ENCODE results near the gene LRRC8B.

Gene LRRC8B

GRCh38 chr1:89528382-89528780 is 3.8 kb downstream of the LRRC8B start:
- H3K4me3 ChIP-seq (ENCODE audit: insufficient read depth, low read length, poor library complexity, severe bottlenecking): no peak overlapping the region
- H3K9ac ChIP-seq (ENCODE audit: low read length): no peak overlapping the region
- peak overlapping the region; percentile 1 for H3K4me2 ChIP-seq (ENCODE audit: low read depth, low read length, poor library complexity, severe bottlenecking)
- no peak overlapping the region for H3K27ac ChIP-seq (ENCODE audit: low read depth, low read length)
- H2AFZ ChIP-seq (ENCODE audit: low read depth, low read length, severe bottlenecking): no peak overlapping the region
- H4K20me1 ChIP-seq (ENCODE audit: low read depth, low read length): no peaks in the 10 kb centered on the region; the same call in 1 of the 2 replicates
- peaks cover 63% of the 10 kb centered on the region for H3K79me2 ChIP-seq (ENCODE audit: insufficient read depth, low read length)
- TF ChIP-seq EZH2phosphoT487 (conservative IDR thresholded peaks at IDR 0.05; ENCODE audit: low read length) (no peak), CTCF (IDR thresholded peaks at IDR 0.05; ENCODE audit: insufficient read depth, low read length, poor library complexity, severe bottlenecking) (no peak)
- H3K36me3 ChIP-seq (ENCODE audit: low read length): peaks cover 9% of the 10 kb centered on the region; the same call in 1 of the 2 replicates
- H3F3A ChIP-seq (ENCODE audit: insufficient read depth): peaks cover 6% of the 10 kb centered on the region
- H3K27me3 ChIP-seq (ENCODE audit: low read length): no peaks in the 10 kb centered on the region
- H3K9me3 ChIP-seq (ENCODE audit: insufficient read depth, low read length): no peaks in the 10 kb centered on the region
- no peaks in the 10 kb centered on the region for H3K9me2 ChIP-seq (replicated peaks; ENCODE audit: insufficient read depth, low read length)

GRCh38 chr1:89529196-89529595 is 4.6 kb downstream of the LRRC8B start:
- Histone ChIP-seq H3K36me3 (ENCODE audit: low read length) (peaks cover 9% of the 10 kb centered on the region; the same call in 1 of the 2 replicates), H3F3A (ENCODE audit: insufficient read depth) (no peaks in the 10 kb centered on the region), H3K79me2 (ENCODE audit: insufficient read depth, low read length) (peaks cover 71% of the 10 kb centered on the region), H2AFZ (ENCODE audit: low read depth, low read length, severe bottlenecking) (no peak overlapping the region), H3K4me3 (ENCODE audit: insufficient read depth, low read length, poor library complexity, severe bottlenecking) (no peak overlapping the region), H3K27me3 (ENCODE audit: low read length) (no peaks in the 10 kb centered on the region), H3K9me3 (ENCODE audit: insufficient read depth, low read length) (no peaks in the 10 kb centered on the region), H3K27ac (ENCODE audit: low read depth, low read length) (no peak overlapping the region), H3K9ac (ENCODE audit: low read length) (no peak overlapping the region), H4K20me1 (ENCODE audit: low read depth, low read length) (no peaks in the 10 kb centered on the region; the same call in 1 of the 2 replicates), H3K9me2 (replicated peaks; ENCODE audit: insufficient read depth, low read length) (no peaks in the 10 kb centered on the region), H3K4me2 (ENCODE audit: low read depth, low read length, poor library complexity, severe bottlenecking) (no peak overlapping the region)
- TF ChIP-seq CTCF (IDR thresholded peaks at IDR 0.05; ENCODE audit: insufficient read depth, low read length, poor library complexity, severe bottlenecking): no peak
- TF ChIP-seq EZH2phosphoT487 (conservative IDR thresholded peaks at IDR 0.05; ENCODE audit: low read length): no peak

GRCh38 chr1:89530444-89531089 is 5.9 kb downstream of the LRRC8B start:
- Histone ChIP-seq H3K36me3 (ENCODE audit: low read length) (peaks cover 9% of the 10 kb centered on the region; the same call in 1 of the 2 replicates), H3K9me3 (ENCODE audit: insufficient read depth, low read length) (no peaks in the 10 kb centered on the region), H4K20me1 (ENCODE audit: low read depth, low read length) (no peaks in the 10 kb centered on the region; the same call in 1 of the 2 replicates), H3K79me2 (ENCODE audit: insufficient read depth, low read length) (peaks cover 78% of the 10 kb centered on the region), H3K27ac (ENCODE audit: low read depth, low read length) (no peak overlapping the region), H3F3A (ENCODE audit: insufficient read depth) (no peaks in the 10 kb centered on the region), H3K9ac (ENCODE audit: low read length) (no peak overlapping the region), H3K4me2 (ENCODE audit: low read depth, low read length, poor library complexity, severe bottlenecking) (no peak overlapping the region), H3K9me2 (replicated peaks; ENCODE audit: insufficient read depth, low read length) (no peaks in the 10 kb centered on the region), H3K27me3 (ENCODE audit: low read length) (no peaks in the 10 kb centered on the region), H2AFZ (ENCODE audit: low read depth, low read length, severe bottlenecking) (no peak overlapping the region), H3K4me3 (ENCODE audit: insufficient read depth, low read length, poor library complexity, severe bottlenecking) (no peak overlapping the region)
- TF ChIP-seq EZH2phosphoT487 (conservative IDR thresholded peaks at IDR 0.05; ENCODE audit: low read length) (no peak), CTCF (IDR thresholded peaks at IDR 0.05; ENCODE audit: insufficient read depth, low read length, poor library complexity, severe bottlenecking) (no peak)

Data from SU-DHL-6 (cell line).